ENCODE measurements around the gene C3orf20. TPM values are rescaled to one million over a fixed set of nuclear protein-coding genes. Genes with fewer than 3 reads are reported as not detected.
A peak's percentile ranks its signal among the peaks of the same experiment; 100 is the strongest.

C3orf20 gene
- total RNA-seq, 1 experiment from 2014 or later: not detected

DNA sequence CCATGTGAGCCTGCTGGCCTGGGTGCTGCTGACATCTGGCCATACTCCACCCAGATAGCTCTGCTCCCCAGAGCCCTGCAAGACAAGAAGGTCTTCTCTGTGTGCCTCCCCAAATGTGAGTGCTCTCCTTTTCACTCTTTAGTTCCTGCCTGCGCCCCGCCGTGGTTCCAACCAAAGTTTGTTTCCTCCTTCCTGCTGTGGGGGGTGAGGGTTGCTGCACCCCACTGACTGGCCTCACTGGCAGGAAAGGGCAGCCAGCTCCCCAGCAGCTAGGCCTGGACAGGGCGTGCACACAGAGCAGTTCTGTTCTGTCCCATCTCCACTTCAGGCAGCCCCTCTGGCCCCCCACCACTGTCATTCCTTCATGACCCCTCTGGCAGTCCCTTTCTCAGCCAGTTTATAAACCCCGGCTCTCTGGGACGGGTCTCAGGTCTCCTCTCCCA lies 28.8 kb upstream of the C3orf20 start (continued):
- TF ChIP-seq, protein P1, sequence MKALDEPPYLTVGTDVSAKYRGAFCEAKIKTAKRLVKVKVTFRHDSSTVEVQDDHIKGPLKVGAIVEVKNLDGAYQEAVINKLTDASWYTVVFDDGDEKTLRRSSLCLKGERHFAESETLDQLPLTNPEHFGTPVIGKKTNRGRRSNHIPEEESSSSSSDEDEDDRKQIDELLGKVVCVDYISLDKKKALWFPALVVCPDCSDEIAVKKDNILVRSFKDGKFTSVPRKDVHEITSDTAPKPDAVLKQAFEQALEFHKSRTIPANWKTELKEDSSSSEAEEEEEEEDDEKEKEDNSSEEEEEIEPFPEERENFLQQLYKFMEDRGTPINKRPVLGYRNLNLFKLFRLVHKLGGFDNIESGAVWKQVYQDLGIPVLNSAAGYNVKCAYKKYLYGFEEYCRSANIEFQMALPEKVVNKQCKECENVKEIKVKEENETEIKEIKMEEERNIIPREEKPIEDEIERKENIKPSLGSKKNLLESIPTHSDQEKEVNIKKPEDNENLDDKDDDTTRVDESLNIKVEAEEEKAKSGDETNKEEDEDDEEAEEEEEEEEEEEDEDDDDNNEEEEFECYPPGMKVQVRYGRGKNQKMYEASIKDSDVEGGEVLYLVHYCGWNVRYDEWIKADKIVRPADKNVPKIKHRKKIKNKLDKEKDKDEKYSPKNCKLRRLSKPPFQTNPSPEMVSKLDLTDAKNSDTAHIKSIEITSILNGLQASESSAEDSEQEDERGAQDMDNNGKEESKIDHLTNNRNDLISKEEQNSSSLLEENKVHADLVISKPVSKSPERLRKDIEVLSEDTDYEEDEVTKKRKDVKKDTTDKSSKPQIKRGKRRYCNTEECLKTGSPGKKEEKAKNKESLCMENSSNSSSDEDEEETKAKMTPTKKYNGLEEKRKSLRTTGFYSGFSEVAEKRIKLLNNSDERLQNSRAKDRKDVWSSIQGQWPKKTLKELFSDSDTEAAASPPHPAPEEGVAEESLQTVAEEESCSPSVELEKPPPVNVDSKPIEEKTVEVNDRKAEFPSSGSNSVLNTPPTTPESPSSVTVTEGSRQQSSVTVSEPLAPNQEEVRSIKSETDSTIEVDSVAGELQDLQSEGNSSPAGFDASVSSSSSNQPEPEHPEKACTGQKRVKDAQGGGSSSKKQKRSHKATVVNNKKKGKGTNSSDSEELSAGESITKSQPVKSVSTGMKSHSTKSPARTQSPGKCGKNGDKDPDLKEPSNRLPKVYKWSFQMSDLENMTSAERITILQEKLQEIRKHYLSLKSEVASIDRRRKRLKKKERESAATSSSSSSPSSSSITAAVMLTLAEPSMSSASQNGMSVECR (CRISPR knock-in tag; IDR thresholded peaks at IDR 0.05; ENCODE audit: borderline replicate concordance): no peak
- no peak for TF ChIP-seq ZNF138 (CRISPR knock-in tag; conservative IDR thresholded peaks at IDR 0.05)
- no peak for TF ChIP-seq FOXJ3 (CRISPR knock-in tag; IDR thresholded peaks at IDR 0.05; ENCODE audit: borderline replicate concordance)
- TF ChIP-seq NFATC4 (CRISPR knock-in tag; IDR thresholded peaks at IDR 0.05): no peak
- no peak for TF ChIP-seq ZNF671 (CRISPR knock-in tag; IDR thresholded peaks at IDR 0.05)

DNA sequence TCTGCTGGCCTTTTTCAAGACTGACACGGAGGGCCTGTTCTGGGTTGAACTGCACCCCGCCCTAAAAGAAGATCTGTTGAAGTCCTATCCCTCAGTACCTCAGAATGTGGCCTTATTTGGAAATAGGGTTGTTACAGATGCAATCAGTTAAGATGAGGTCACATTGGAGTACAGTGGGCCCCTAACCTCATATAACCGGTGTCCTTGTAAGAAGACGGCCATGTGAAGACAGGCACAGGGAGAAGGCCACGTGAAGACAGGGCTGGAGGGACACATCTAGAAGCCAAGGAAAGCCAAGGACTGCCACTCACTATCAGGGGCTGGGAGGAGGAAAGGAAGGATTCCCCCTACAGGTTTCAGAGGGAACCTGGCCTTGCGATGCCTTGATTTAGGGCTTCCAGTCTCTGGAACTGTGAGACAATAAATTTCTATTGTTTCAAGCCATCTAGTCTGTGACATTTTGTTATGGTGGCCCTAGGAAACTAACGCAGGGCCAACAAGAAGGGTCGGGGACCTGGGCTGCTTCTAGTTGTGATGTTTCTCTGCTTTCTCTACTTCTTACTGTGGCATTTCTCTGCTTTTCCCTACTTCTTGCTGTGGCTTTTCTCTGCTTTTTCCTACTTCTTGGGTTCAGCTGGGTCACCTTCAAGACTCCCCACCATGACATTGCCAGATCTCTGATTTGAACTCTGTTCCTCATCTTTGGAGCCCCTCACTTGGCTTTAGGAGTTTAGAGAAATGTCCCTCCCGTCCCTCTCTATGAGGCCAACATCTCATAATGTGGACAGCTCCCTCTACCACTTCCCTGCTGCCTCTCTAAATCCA lies 28.1 kb upstream of the C3orf20 start:
- Mint-ChIP-seq H3K36me3 (no peaks in the 10 kb centered on the region), H3K4me1 (peaks cover 3% of the 10 kb centered on the region), H3K27ac (peak overlapping the region; percentile 43; the same call in 1 of the 2 replicates), H3K9me3 (no peaks in the 10 kb centered on the region; the same call in 1 of the 2 replicates), H3K27me3 (ENCODE audit: low read depth) (peaks cover 22% of the 10 kb centered on the region), H3K4me3 (no peak overlapping the region)
- ATAC-seq: peak; percentile 27
- no peak for DNase-seq (ENCODE audit: low spot score)
- no peak for TF ChIP-seq ZBTB21 (CRISPR knock-in tag; IDR thresholded peaks at IDR 0.05; ENCODE audit: borderline replicate concordance)
- TF ChIP-seq, protein P2, sequence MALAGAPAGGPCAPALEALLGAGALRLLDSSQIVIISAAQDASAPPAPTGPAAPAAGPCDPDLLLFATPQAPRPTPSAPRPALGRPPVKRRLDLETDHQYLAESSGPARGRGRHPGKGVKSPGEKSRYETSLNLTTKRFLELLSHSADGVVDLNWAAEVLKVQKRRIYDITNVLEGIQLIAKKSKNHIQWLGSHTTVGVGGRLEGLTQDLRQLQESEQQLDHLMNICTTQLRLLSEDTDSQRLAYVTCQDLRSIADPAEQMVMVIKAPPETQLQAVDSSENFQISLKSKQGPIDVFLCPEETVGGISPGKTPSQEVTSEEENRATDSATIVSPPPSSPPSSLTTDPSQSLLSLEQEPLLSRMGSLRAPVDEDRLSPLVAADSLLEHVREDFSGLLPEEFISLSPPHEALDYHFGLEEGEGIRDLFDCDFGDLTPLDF (CRISPR knock-in tag; IDR thresholded peaks at IDR 0.05): no peak
- TF ChIP-seq, protein P3, sequence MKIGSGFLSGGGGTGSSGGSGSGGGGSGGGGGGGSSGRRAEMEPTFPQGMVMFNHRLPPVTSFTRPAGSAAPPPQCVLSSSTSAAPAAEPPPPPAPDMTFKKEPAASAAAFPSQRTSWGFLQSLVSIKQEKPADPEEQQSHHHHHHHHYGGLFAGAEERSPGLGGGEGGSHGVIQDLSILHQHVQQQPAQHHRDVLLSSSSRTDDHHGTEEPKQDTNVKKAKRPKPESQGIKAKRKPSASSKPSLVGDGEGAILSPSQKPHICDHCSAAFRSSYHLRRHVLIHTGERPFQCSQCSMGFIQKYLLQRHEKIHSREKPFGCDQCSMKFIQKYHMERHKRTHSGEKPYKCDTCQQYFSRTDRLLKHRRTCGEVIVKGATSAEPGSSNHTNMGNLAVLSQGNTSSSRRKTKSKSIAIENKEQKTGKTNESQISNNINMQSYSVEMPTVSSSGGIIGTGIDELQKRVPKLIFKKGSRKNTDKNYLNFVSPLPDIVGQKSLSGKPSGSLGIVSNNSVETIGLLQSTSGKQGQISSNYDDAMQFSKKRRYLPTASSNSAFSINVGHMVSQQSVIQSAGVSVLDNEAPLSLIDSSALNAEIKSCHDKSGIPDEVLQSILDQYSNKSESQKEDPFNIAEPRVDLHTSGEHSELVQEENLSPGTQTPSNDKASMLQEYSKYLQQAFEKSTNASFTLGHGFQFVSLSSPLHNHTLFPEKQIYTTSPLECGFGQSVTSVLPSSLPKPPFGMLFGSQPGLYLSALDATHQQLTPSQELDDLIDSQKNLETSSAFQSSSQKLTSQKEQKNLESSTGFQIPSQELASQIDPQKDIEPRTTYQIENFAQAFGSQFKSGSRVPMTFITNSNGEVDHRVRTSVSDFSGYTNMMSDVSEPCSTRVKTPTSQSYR (CRISPR knock-in tag; IDR thresholded peaks at IDR 0.05): no peak
- no peak for TF ChIP-seq SMAD4 (CRISPR knock-in tag; IDR thresholded peaks at IDR 0.05)
- TF ChIP-seq IRF2 (CRISPR knock-in tag; IDR thresholded peaks at IDR 0.05; ENCODE audit: borderline replicate concordance, low read depth): no peak
- TF ChIP-seq, protein P4, sequence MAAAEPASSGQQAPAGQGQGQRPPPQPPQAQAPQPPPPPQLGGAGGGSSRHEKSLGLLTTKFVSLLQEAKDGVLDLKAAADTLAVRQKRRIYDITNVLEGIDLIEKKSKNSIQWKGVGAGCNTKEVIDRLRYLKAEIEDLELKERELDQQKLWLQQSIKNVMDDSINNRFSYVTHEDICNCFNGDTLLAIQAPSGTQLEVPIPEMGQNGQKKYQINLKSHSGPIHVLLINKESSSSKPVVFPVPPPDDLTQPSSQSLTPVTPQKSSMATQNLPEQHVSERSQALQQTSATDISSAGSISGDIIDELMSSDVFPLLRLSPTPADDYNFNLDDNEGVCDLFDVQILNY (CRISPR knock-in tag; IDR thresholded peaks at IDR 0.05): no peak
- TF ChIP-seq, protein P5, sequence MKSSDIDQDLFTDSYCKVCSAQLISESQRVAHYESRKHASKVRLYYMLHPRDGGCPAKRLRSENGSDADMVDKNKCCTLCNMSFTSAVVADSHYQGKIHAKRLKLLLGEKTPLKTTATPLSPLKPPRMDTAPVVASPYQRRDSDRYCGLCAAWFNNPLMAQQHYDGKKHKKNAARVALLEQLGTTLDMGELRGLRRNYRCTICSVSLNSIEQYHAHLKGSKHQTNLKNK (CRISPR knock-in tag; IDR thresholded peaks at IDR 0.05): no peak
- no peak for TF ChIP-seq GRHL2 (CRISPR knock-in tag; IDR thresholded peaks at IDR 0.05; ENCODE audit: insufficient replicate concordance, severe bottlenecking)
- ChIA-PET POLR2A (no interaction called here), CTCF (interaction anchor here (1.2 to 2.8 kb wide), 4 partner anchors 34 to 443 kb away, joined by 3 to 8 read pairs (median 6); no protein-coding TSS in a partner anchor)

Measured in WTC11 (cell line).